ENCODE data around the gene DDI2. TPM values are rescaled to one million over a fixed set of nuclear protein-coding genes. Genes with fewer than 3 reads are reported as not detected.
"Not testable (repeated sequence)": the region's sequence is repeated elsewhere in the genome, so short reads cannot be mapped to it uniquely, and the experiment has no call there.

The DDI2 gene
- total RNA-seq, 1 donor from 2014 or later = 14.3 TPM

DNA sequence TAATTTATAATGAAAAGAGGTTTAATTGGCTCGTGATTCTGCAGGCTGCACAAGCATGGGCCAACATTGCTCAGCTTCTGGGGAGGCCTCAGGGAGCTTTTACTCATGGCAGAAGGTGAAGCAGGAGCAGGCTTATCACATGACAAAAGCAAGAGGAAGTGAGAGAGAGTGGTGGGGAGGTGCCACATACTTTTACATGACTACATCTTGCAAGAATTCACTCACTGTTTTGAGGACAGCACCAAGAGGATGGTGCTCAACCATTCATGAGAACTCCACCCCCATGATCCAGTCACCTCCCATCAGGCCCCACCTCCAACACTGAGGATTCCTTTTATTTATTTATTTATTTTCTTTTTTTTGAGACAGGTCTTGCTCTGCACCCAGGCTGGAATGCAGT lies 61.3 kb downstream of the DDI2 start:
- peak in 1 of 2 donors; percentile 62 for DNase-seq (ENCODE audit: low read depth in 2 of 2)

DNA sequence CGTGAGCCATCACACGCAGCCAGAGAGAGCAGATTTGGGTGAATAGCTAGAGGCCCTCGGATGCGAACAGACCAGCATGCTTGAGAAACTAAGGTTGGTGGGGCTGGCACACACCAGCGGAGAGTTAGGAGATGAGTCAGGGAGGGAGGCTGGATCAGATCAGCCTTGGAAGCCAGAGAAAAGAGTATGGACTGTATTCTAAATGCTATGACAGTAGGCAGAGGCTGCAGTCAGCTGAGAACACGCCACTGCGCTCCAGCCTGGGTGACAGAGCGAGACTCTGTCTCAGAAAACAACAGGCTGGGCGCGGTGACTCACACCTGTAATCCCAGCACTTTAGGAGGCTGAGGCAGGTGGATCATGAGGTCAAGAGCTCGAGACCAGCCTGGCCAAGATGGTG lies 62.9 kb downstream of the DDI2 start:
- no peak for DNase-seq (ENCODE audit: low read depth in 2 of 2)

DNA sequence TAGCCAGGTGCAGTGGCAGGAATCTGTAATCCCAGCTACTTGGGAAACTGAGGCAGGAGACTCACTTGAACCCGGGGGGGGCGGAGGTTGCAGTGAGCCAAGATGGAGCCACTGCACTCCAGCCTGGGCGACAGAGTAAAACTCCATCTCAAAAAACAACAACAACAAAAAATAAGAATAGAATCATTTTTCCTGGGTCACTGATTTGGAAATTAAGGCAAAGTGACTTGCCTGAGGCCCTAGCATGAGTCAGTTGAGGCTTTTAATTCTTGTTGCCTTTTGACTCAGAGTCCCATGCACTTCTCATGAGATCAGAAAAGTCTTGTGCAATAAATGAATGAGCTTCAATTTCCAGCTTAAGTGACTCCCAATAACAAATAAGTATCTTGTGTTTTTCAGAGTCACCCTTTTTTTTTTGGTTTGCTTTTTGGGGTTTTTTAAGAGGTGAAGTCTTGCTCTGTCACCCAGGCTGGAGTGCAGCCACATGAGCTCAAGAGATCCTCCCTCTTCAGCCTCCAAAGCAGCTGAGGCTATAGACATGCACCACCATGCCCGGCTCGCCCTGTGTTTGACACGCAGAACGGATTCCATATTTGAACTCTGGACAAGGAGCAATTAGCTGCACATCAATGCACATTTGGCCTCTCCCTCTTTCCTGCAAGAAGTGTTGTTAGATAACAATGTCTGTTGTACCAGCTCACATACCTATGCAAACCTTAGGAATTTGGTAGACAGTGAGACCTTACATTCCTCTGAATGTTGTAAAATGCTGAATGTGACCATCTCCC lies 63.5 kb downstream of the DDI2 start:
- DNase-seq (ENCODE audit: low read depth in 2 of 2) = no peak

DNA sequence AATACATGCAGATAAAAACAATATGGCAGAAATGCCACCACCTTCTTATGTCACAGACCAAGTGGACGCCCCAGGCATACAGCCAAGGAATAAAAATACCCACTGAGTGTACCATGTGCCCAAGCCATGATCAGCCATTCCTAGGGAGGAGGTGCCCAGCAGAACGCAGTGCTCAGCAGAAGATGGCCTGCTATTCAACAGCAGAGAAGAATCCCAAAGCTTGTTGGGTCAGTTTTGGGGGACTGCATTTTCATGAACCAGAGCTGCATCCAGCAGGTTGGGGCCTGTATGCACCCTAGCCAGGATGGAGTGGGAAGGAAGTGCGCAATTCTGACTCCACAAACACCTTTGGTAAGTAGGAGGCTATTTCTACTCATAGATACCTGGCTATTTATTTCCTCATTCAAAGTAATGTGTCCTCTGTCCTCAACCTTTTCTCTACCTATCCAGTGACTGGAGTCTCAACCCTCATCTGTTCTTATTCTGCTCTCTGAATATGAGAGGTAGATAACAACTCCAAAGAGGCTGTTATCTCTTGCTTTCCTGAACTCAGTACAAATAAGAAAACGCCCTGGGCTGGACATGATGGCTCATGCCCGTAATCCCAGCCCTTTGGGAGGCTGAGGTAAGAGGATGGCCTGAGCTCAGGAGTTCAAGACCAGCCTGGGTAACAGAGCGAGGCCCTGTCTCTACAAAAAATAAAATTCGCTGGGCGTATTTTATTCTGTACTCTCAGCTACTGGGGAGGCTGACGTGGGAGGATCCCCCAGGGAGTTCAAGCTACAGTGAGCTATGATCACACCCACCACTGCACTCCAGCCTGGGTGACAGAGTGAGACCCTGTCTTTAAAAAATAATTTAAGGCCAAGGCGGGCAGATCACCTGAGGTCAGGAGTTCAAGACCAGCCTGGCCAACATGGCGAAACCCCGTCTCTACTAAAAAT lies 64.4 kb downstream of the DDI2 start:
- no peak for DNase-seq (ENCODE audit: low read depth in 2 of 2)

DNA sequence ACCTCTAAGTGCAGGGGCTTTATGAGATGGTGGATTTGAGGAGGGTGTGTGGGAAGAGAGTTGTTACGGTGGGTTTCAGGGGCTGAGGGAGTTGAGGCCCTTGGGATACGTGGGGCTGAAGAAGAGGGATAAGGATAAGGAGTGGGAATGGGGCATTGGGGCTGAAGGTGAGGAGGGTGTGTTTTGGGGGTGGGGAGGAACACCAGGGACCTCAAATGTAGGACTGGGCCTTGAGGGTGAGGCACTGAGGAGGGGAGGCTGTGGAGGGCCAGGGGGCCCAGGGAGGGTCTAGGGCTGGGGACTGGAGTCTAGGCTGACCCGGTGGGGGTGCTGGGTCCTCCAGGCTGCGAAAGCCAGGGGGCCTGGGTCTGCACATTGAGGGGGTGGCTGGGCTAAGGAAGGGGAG lies 65.7 kb downstream of the DDI2 start:
- no peak for DNase-seq (ENCODE audit: low read depth in 2 of 2)

DNA sequence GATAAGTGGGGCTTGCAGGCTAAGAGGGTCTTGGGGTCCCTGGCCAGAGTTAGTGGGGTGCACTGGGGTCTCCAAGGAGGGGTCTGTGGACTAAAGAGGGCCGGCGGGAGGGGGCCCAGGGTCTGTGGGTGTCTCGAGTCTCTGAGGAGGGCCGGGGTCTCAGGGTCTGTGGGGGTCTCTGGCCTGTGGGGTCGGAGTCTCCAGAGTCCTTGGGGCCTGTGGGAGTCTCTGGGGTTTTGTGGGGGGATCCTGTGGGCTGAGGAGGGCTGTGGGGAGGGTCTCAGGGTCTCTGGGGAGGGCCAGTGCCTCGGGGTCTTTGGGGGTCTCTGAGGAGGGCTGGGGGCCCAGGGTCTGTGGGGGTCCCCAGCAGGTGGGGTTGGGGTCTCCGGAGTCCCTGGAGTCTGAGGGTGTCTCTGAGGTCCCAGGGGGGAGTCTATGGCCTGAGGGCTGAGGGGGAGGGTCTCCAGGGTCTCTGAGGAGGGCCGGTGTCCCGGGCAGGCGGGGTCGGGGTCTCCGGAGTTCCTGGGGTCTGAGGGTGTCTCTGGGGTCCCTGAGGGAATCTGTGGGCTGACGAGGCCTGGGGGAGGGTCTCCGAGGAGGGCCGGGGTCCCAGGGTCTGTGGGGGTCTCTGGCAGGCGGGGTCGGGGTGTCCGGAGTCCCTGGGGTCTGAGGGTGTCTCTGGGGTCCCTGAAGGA lies 66.2 kb downstream of the DDI2 start:
- DNase-seq (ENCODE audit: low read depth in 2 of 2) = no peak

DNA sequence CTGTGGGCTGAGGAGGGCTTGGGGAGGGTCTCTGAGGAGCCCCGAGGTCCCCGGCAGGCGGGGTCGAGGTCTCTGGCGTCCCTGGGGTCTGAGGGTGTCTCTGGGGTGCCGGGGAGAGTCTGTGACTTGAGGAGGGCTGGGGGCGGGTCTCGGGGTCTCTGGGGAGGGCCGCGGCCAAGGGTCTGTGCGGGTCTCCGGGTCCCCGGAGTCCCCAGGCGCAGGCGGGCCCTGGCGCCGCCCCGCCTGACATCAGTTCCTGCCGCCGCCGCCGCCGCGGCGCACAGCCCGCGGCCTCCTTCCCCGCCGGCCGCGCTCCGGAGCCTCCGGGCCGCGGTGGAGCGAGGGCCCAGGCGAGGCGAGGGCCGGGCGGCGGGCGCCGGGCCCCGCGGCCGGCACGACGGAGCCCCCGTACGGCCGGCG lies 66.8 kb downstream of the DDI2 start, which contains the start of gene PLEKHM2:
PLEKHM2 (plus strand) TSS at position 279 of the 420 bp plus-strand sequence. CDS start 239 bp downstream, outside the sequence.
- DNase-seq (ENCODE audit: low read depth in 2 of 2) = peak; percentile 53 to 71

DNA sequence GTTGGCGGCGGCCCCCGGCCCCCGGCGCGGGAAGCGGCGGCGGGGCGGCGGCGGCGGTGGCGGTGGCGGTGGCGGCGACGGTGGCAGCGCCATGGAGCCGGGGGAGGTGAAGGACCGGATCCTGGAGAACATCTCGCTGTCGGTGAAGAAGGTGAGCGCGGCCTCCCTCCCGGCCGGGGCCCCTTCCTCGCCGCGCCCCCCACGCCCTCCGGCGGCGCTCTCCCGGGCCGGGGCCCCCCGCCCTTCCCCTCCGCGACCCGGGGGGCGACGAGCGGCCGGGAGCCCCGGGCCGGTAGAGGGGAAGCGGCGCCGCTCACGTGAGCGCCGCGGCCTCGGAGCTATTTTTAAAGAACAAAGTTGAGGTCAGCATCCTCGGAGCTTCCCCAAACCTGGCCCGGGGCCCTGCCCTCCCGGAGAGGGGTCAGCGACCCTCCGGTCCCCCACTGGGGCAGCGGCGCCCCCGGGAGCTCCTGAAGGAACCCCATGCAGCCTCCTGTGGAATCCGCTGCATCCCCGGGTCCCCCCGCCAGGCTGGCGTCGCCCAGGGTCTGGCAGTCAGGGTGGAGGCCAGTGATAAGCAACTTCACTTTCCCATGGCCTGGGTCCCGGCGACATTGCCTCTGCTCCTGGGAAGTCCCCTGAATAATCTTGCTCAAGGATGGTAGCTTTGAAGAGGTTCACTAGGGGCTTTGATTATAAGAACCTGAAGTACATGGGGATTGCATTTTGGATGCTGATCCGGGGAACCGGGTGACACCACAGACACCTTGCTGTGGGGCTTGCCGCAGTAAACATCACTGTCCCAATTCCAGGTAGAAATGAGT lies 67.4 kb downstream of the DDI2 start:
- DNase-seq (ENCODE audit: low read depth in 2 of 2) = peak; percentile 35 to 47

DNA sequence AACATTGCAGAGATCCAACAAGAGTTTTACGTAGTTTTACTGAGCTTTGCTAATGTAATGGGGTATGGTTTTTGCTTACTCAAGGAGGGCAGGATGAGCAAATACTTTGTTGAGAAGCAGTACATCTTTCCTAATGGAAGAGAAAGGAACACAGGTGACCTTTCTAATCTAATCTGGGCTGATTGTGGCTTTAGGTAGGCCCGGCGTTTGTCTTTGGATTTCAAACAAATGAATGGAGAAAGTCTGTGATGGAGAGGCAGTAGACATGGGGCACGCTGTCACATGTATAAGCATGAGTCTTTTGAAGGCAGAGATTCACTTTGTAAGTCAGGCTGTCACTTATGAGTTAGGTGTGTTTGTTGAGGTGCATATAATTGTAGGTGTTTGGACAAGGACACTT lies 68.6 kb downstream of the DDI2 start:
- DNase-seq (ENCODE audit: low read depth in 2 of 2) = no peak

DNA sequence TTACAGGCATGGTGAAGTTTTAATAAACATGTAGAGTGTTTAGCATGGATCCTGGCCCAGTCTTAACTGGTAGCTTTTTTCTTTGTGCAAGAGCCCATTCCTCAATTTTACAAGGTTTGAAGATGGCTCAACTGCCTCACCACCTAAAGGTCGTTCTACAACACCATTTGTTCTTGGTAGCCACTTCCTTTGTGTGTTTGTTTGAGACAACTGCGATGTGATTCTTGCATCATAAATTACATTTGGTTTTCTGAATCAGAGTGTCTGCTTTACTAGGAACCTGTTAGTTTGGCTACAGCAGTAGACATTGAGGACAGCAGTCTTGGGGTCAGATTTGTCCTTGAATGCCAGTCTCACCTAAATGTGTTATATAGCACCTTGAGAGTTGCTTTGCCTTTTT lies 70.2 kb downstream of the DDI2 start:
- no peak for DNase-seq (ENCODE audit: low read depth in 2 of 2)

DNA sequence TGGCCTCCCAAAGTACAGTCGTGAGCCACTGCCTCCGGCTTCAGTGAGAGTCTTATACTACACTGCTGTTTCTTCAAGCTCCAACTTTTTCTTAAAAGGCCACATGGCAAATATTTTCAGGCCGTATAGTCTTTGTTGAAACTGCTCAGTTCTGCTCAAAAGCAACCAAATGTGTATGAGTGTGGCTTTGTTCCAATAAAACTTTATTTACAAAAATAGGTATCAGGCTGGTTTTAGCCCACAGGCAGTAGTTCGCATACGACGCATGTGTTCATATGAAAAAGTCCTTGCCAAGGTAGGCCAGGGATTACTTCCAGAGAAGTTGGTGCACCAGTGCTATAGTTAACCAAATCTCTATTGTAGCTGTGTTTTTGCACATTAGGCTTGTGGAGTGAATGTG lies 73.1 kb downstream of the DDI2 start:
- DNase-seq (ENCODE audit: low read depth in 2 of 2) = no peak

DNA sequence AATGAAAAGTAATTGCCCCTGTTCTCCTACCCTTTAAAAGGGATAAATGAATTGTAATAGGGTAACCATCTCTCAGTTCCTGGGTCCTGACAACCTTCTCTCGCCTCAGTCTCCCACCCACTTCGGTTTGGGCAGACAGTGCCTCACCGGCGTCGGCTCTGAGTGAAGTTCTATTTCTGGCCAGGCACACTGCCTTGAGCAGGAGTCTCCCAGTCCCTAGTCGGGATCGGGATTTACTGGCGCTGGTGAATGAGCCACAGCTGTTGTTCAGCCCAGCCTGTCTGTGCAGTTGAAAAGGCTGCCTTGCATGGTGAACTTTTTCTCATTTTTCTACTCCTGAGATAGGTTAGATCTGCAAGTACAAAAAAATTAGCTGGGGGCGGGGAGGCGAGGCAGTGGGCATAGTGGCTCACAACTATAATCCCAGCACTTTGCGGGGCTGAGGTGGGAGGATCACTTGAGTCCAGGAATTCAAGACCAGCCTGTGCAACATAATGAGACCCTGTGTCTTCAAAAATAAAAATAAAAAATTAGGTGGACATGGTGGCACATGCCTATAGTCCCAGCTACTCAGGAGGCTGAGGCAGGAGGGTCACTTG lies 74.3 kb downstream of the DDI2 start:
- DNase-seq (ENCODE audit: low read depth in 2 of 2) = no peak

DNA sequence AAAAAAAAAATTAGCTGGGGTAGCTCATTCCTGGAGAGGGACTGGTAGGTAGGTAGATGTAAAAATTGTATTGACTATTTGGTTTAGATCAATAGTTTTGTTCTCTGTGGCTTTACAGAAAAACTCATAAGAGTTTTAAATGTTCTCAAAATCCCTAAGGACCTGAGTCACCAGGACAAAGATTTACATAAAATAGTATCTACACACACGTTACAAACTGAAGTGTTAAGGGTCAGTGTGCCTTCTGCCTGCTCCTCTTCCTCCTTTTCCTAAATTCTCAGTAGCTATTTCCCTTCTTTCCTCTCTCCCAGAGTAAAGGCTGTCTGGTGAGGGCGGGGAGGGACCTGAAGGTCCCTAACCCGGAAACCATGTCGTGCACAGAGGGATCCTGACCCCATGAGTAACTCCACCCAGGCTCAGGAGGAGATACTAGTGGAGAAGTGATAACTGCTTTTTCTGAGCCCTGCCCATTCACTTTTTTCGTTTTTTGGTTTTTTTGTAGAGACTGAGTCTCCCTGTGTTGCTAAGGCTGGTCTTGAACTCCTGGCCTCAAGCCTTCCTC lies 74.9 kb downstream of the DDI2 start:
- peak; percentile 31 to 44 for DNase-seq (ENCODE audit: low read depth in 2 of 2)

DNA sequence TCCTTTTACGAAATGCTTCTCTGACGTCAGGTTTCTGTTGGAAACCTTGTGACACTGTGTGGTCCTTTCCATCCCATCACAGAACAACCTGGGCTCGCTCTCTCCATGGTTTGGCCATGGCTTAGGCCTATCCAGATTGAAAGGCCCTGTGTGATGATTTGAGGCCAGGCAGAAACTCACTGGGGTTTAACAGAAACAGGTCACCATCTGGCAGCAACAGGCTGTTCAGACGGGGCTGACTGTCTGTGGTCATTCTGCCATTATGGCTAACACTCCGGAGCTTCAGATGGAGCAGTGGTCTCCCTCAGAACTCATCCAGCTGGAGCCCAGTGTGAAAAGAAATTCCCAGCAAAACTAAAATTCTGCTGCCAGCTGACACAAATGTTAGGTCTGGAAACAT lies 76.1 kb downstream of the DDI2 start:
- DNase-seq (ENCODE audit: low read depth in 2 of 2) = no peak

DNA sequence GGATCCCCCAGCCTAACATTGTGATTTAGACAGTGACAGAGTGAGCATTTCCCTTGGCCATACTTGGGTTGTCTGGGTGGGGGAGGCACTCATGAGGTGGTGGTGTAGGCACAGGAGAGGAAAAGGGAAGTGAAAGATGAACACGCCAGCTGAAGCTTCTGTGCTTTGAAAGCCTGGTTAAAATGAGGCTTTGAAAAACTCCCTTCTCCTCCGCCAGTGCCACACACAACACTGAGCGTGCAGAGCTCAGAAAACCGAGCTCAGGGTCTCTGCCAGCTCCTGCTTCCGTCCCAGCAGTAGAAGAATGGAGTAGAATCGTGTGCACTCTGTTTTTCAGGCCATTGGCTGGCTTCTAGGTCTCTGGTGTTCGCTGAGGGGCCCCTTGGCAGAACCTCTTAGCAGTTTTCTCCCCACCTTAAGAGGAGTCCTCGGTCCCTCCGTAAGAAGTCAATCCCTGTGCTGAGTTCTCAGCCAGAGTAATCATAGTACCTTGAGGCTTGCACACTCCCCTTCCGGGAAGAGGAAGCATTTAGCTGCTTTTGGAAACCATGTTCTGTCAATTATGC lies 79.8 kb downstream of the DDI2 start:
- peak; percentile 20 to 24 for DNase-seq (ENCODE audit: low read depth in 2 of 2)

DNA sequence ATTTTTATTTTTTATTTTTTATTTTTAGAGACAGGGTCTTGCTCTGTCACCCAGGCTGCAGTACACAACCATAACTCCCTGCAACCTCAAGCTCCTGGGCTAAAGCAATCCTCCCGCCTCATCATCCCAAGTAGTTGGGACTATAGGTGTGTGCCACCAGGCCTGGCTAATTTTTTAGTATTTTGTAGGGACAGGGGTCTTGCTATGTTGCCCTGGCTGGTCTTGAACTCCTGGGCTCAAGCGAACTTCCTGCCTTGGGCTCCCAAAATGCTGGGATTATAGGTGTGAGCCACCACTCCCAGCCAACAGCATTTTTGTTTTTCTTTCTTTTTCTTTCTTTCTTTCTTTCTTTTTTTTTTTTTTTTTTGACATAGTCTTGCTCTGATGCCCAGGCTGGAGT lies 80.9 kb downstream of the DDI2 start:
- DNase-seq (ENCODE audit: low read depth in 2 of 2) = no peak

DNA sequence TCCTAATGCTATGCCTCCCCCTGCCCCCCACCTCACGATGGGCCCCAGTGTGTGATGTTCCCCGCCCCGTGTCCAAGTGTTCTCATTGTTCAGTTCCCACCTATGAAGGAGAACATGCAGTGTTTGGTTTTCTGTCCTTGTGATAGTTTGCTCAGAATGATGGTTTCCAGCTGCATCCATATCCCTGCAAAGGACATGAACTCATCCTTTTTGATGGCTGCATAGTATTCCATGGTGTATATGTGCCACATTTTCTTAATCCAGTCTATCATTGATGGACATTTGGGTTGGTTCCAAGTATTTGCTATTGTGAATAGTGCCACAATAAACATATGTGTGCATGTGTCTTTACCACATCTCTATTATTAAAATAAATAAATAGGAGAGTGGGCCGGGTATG lies 82.1 kb downstream of the DDI2 start:
- not testable (repeated sequence) for DNase-seq (ENCODE audit: low read depth in 2 of 2)

DNA sequence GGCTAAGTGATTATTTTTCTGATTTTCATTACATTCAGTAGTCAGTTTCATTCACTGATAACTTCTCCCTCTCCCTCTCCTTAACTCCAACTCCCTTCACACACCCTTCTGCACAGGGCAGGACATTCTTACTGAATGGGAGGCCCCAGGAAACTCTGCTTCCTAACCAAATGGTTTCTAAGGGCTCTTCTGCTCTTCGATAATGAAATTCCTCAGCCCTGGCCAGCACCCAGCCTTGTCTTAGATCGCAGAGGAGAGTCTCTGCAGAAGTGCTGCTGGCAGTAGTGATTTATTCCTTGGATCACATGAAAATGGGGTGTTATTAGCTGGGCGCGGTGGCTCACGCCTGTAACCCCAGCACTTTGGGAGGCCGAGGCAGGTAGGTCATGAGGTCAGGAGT lies 83.2 kb downstream of the DDI2 start:
- no peak for DNase-seq (ENCODE audit: low read depth in 2 of 2)

DNA sequence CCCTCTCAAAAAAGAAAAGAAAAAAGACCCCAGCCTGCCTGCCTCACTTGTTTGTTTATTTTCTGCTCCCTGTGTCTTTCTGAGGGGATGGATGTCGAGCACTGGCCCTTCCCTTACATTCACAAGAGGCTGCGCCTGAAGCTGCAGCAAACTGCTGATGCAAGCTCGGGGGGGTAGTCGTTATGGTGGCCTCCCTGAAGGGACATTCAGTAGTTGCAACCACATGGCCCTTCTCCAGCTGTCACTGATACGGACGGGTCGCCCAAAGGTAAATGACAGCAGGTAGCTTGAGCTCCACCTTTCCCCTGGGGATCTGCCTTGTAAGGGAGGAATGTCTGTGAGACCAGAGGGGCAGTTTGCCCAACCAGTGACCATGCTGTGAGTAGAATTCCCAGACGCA lies 84.5 kb downstream of the DDI2 start:
- no peak for DNase-seq (ENCODE audit: low read depth in 2 of 2)
